ENCODE data around the gene METTL9. TPM values are rescaled to one million over a fixed set of nuclear protein-coding genes. Genes with fewer than 3 reads are reported as not detected.

Gene METTL9
- total and polyA plus RNA-seq, 2 of the 13 experiments (the other 11 are each of a cell fraction or from before 2014, with no cell fraction given): 123 to 204 TPM

- no peak for TF ChIP-seq ZNF513 (CRISPR knock-in tag; conservative IDR thresholded peaks at IDR 0.05)
- TF ChIP-seq ZNF567 (CRISPR knock-in tag; IDR thresholded peaks at IDR 0.05; ENCODE audit: borderline replicate concordance): 0 out of 2 replicates have a peak, but pooled peaks have one; percentile 72
- 0 out of 2 replicates have a peak, but pooled peaks have one; percentile 47 for TF ChIP-seq JUN (CRISPR knock-in tag; IDR thresholded peaks at IDR 0.05)
- no peak for TF ChIP-seq ZBTB38 (CRISPR knock-in tag; IDR thresholded peaks at IDR 0.05)
- TF ChIP-seq FOXJ3 (CRISPR knock-in tag; IDR thresholded peaks at IDR 0.05; ENCODE audit: borderline replicate concordance): no peak
- TF ChIP-seq ZBTB49 (CRISPR knock-in tag; IDR thresholded peaks at IDR 0.05; ENCODE audit: borderline replicate concordance): no peak
- TF ChIP-seq ZNF331 (CRISPR knock-in tag; IDR thresholded peaks at IDR 0.05): peak; percentile 54; the same call in 1 of the 2 replicates
- no peak for TF ChIP-seq TMF1 (CRISPR knock-in tag; IDR thresholded peaks at IDR 0.05; ENCODE audit: low read depth)
- TF ChIP-seq ZFP82 (CRISPR knock-in tag; IDR thresholded peaks at IDR 0.05; ENCODE audit: borderline replicate concordance): no peak
- TF ChIP-seq ZFP36 (IDR thresholded peaks at IDR 0.05; ENCODE audit: borderline replicate concordance, low read depth, low read length, partially characterized antibody): no peak
- TF ChIP-seq PLSCR1 (CRISPR knock-in tag; IDR thresholded peaks at IDR 0.05; ENCODE audit: borderline replicate concordance): no peak
- TF ChIP-seq ZNF354B (CRISPR knock-in tag; IDR thresholded peaks at IDR 0.05): no peak; the same call in 1 of the 2 replicates
- TF ChIP-seq ZNF142 (CRISPR knock-in tag; IDR thresholded peaks at IDR 0.05): no peak
- TF ChIP-seq SMC3 (IDR thresholded peaks at IDR 0.05; ENCODE audit: low read length): no peak
- TF ChIP-seq RBFOX2 (IDR thresholded peaks at IDR 0.05; ENCODE audit: low read depth, low read length): no peak
- TF ChIP-seq NFKB2 (CRISPR knock-in tag; IDR thresholded peaks at IDR 0.05; ENCODE audit: borderline replicate concordance): no peak
- TF ChIP-seq PHF5A (CRISPR knock-in tag; IDR thresholded peaks at IDR 0.05; ENCODE audit: low read depth, unreplicated experiment): no peak
- peak; percentile 15 for TF ChIP-seq NCOA2 (CRISPR knock-in tag; IDR thresholded peaks at IDR 0.05)
- no peak for TF ChIP-seq ZNF10 (CRISPR knock-in tag; IDR thresholded peaks at IDR 0.05; ENCODE audit: borderline replicate concordance, low read depth)
Measured at GRCh38 chr16:21600031-21600773, 825 bp downstream of the METTL9 start (continued).

Measured in HepG2 (cell line).